Measurements from ENCODE around the gene GRIK3. TPM values are rescaled to one million over a fixed set of nuclear protein-coding genes. Genes with fewer than 3 reads are reported as not detected.

The GRIK3 gene
- total RNA-seq, 1 donor from 2014 or later: not detected

DNA sequence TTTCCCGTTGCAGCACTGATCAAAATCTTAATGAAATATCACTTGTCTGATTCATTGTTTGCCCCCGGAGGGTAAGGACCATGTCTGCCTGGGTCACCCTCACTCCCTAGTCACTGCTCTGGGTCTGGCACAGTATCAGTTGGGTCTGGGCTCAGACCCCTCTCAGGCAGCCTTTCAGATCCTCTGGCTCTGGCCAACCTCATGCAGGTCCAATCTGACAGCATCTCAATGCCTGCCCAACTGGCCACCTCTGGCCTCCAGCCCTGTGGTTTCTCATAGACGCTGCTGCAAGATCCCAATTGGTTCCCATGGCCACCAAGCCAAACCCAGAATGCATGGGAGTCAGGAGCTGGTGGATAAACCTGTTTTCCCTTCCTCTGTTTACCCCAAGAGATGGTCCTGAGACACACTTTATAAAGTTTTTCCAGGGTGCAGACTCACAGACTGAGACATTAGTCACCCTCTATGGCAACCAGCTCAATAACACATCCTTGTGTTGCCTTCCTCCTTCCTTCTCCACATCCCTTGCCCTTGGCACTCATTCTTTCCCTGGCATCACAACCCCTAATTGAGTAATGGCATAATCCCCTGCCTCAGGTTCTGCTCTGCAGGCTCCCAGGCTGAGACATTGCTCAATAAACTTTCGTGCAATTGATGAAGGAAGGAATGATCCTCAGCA lies 199.2 kb downstream of the GRIK3 start:
- intact Hi-C loops (cut with micrococcal nuclease): no loop called here

DNA sequence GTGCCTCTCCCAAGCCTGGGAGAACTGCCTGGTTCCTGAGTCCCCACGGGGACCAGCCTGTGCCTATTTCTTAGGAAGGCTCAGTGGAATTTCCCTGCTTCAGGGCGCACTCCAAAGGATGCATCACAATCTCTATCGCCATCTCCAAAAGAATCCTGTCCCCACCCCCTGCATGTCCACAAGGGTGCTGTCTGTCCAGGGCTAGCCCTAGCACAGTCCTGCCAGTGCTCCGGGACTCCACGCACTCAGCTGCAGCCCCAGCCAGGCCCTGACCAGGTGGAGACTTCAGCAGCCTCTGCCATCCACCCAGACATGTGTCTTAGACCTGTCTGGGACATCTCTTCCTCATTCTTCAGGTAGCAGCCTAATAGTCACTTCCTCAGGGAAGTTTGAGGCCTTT lies 199.7 kb downstream of the GRIK3 start:
- intact Hi-C loops (cut with micrococcal nuclease): no loop called here

DNA sequence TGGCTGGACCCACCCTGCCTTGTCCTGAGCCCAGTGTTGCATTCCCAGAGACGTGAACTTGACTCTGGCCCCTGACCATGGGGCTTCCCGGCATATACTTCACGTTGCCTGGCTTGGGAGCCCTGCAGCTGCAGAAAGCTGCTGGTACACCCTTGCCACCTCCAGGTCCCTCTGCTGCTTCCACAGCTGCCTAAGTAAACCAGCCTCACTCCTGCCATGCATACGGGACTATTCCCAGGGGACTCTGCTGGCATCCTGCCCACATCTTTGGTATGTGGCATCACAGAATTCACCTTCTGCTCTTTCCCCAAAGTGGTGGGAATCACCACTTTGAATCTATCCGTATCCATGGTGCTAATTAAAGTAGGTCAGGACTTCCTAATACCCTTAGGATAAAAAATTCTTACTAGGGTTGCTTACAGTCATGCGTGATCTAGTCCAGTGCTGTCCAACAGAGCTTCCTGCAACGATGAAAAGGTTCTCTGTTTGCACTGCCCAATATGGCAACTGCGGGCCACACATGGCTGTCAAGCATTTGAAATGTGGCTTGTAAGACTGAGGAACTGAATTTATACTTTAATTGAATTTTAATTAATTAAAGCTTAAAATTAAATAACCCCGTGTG lies 203.0 kb downstream of the GRIK3 start:
- intact Hi-C loops (cut with micrococcal nuclease): no loop called here

DNA sequence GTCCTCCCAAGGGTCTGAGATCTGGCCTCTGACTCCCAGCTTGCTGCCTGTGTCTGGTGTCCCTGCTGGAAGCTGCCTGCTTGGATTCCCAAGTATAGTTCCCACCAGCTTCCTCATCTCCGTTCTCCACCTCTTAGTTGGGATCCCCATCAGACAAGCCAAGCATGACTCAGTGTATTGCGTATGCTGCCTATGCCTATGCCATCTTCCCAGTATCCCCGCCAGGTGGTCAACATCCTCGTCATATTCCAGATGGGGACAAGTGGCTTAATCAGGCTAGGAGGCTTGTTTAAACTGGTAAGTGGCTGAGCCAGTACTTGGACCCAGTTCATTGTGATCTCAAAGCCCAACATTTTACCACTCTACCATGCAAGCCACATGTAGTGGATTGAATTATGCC lies 204.4 kb downstream of the GRIK3 start:
- intact Hi-C loops (cut with micrococcal nuclease): no loop called here

DNA sequence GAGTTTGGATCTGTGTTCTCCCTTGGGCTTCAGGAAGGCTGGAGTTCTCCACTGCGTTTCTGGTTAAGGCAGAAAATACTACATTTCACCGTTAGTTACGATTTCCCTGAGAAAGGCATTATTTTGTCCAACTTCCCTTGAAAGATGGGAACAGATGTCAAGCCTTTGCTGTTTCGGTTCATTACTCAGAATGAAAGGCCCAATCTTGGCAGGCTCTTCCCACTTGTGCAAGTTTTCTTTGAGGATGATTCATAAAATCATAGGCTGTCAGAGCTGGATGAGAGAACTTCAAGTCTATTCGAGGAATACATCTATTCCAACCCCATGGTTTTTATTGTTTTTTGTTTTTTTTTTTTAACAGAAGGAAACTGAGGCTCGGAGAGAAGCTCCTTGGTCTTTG lies 205.2 kb downstream of the GRIK3 start:
- intact Hi-C loops (cut with micrococcal nuclease): no loop called here

DNA sequence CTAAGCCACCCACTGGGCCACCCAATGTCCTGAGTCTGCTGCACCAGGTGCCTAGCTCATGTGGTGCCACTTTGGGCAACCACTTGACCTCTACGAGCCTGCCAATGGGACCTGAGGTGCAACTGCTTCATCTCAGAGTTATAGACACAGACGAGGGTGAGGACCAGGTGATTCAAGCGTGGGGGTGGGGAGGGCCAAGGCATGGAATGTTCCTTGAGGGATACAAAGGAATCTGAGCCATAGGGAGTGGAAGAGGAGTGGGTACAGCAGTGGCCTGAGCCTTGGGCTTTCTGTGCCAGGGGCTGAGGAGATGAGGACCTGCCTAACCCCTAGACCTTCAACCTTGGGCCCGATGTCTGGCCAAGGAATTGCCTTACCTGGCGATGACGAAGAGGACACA lies 209.1 kb downstream of the GRIK3 start:
- intact Hi-C loops (cut with micrococcal nuclease): no loop called here

DNA sequence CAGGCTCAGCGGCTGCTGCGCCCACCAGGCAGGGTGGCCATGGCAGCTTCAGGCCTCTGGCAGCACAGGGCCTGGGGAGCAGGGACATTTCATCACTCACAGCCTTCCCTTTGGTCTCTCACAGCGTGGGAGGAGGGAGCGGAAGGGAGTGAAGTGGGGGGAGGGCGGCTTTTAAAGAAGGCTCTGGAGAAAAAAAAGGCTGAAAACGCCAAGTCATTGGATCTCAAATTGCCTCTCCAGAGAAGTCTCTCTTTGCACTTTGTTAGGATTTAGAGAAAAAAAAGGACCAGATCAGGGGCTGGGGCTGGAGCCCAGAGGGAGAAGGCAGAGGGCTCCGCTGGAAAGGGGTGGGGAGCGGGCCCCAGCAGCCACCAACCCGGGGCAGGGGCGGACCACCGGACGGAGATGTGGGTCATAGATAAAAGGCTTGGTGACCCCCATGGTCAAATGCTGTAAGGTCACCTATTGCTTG lies 209.9 kb downstream of the GRIK3 start:
- intact Hi-C loops (cut with micrococcal nuclease): no loop called here

DNA sequence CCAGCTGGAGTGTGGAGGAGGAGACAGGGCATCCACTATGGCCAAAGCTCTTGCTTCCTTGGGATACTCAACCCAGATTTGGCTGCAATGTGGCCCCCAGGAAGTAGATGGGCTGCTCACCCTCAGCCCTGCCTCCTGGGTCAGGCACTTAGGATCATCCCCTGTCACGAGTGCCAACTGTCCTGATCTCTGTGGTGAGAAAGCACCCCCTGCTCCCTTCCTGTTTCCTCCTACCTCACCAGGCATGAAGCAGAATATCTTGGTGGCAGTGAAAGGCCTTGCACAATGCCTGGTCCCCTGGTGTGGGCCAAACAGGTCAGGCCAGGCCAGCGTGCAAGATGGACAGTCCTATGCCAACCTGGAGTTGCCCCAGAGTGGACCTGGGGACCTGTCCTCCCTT lies 211.7 kb downstream of the GRIK3 start:
- intact Hi-C loops (cut with micrococcal nuclease): no loop called here

DNA sequence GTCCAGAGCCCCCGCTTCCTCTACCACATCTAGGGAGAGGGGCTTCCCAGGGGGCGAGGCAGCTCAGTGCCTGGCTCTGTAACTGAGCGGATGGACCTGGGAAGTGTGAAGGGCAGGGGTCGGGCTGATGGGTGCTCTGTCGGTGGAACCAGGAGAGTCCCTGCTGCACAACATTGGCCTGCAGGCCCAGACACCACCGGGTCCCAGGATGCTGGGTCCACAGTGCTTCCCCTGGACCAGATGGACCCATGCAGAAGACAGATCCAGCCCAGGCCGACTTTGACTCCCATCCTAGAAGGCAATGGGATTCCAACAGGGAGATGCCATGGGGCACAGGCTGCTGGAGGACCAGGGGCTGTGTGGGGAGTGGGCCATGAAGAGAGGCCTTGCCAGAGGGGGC lies 212.9 kb downstream of the GRIK3 start:
- intact Hi-C loops (cut with micrococcal nuclease): no loop called here

DNA sequence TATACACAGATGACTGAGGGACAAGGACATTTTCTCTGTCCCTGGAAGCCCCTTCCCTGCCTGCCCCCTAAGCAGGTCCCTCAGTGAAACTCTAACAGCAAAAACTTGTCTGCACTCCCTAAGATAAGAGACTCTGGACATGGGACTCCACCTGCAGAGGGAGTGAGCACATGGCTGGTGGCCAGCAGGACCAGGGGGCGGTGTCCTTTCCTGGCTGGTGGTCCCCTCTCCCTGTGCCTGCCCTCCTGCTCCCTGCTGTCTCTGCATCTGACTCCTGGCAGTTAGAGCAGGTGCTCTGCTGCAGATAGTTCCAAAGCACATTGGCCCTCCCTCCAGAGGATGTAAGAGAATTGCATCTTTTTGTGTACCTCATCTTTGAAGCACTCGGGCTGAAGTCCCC lies 215.5 kb downstream of the GRIK3 start:
- intact Hi-C loops (cut with micrococcal nuclease): no loop called here

DNA sequence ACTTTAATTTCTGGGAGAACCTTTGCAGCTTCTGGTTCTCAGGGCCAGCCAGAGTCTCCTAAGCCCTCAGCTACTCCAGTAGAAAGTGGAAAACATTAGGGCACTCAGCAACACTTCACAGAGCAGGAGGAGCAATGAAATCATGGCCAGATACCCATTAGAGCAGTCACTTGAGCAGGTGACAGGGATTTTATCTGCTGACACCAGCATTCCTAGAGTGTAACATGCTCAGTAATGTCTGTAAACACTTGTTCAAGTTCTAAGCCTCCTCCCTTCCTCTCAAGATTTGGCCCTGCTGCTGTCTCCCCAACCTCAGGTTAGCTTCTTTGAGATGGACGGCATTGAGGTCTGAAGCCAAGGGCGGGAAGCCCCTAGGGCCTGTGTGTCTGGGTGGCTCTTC lies 218.0 kb downstream of the GRIK3 start:
- intact Hi-C loops (cut with micrococcal nuclease): no loop called here

DNA sequence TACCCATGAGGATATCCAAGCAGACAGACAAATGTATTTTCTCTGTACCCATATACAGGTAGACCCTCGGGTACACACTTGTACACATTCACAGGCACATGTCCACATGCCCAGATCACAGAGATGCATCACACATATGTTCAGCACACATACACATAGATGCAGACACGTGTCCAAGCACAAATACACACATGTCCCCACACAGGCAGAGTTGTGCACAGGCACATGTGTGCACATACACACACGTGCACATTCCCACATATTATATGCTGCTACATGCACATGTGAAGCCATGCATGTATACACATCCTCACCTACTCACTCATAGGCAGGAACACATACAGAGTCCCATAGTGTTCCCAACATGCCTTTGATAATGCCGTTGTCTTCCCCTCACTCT lies 219.5 kb downstream of the GRIK3 start:
- intact Hi-C loops (cut with micrococcal nuclease): no loop called here

DNA sequence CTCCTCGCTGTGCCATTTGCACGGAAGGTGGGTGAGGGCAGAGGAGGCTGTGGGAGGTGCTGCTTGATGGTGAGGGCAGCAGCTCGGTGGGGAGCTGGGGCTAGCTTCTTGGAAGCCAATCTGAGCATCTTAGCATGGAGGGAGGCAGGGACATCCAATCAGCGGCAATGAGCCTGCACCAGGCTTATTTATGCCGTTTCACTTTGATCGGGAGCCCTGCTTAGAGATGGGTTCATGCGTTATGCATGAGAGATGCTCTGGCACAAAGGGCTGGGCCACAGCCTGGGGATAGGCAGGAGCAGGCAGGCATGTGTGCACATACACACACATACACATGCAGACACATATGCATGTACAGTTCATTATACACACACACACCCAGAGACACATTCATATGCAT lies 220.2 kb downstream of the GRIK3 start:
- intact Hi-C loops (cut with micrococcal nuclease): no loop called here

DNA sequence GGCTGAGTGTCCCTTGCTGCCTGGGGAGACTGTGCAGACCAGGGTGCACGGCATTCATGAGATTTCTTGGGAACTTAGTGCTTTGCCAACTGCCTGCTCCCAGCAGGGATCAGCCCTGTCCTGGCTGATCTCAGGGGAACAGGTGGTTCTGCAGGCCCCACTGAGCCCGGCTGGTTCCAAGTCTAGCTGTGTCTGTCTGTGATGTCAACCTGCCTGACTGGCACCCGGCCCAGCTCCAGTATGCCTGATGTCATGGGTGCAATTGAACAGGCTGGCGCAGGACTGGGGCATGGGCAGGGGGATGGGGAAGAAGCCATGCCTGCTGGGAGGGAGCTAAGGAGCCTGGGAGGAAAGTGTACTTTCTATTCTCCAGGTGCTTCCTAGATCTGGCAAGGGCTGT lies 227.1 kb downstream of the GRIK3 start:
- intact Hi-C loops (cut with micrococcal nuclease): no loop called here

DNA sequence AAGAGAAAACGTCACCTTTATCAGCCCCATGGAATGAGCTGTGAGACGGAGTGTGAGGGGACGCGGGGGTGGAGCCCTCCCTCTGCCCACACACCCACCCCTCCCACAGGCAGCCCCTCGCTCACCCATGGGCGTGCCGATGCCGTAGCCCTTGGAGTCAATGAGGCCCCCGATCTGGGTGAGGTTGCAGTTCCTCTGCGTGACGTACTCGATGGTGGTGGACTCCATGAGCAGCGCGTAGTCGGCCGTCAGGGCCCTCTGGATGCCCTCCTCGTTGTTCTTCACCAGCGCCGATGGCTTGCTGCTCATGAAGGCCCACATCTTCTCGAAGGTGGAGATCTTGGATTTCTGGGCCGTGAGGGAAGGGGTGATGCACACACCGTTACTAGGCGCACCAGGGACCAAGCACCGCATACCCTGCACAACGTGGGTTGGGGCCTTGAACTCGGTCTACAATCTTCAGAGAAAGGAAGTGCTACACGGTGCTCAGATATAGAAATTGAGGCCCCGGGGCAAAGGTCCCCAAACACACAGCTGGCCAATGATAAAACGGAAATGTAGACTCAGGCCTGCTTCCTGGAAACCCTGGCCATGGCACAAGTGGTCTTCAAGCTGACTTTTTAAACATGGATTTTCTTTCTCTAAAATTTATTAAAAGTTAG lies 228.2 kb downstream of the GRIK3 start:
- intact Hi-C loops (cut with micrococcal nuclease): no loop called here

DNA sequence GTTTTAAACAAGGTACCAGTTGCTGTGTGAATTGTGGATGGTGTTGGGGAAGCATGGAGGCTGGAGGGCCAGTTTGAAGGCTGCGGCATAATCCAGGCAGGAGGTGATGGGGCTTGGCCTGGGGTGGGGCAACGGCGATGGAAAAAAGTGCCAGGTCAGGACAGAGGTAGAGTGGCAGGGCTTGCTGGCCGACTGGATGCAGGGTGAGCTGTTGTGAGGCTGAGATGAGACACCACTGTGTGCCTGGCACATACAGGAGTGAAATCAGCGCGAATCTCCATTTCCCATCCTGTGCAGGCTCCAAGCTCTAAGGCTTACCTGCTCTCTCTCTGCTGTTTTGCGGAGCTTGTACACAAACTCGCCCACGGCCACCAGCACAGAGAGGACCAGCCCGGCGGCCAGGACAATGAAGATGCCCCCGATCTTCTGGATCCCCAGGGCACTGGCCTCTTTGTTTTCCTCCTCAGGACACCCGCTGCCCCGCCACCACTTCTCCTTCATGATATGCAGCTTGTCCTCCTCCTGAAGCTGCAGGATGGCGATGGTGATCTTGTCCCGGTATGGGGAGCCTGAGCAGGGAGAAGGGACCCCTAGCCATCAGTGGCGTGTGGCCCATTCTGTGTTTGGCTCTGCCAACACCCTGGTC lies 229.5 kb downstream of the GRIK3 start:
- intact Hi-C loops (cut with micrococcal nuclease): no loop called here

DNA sequence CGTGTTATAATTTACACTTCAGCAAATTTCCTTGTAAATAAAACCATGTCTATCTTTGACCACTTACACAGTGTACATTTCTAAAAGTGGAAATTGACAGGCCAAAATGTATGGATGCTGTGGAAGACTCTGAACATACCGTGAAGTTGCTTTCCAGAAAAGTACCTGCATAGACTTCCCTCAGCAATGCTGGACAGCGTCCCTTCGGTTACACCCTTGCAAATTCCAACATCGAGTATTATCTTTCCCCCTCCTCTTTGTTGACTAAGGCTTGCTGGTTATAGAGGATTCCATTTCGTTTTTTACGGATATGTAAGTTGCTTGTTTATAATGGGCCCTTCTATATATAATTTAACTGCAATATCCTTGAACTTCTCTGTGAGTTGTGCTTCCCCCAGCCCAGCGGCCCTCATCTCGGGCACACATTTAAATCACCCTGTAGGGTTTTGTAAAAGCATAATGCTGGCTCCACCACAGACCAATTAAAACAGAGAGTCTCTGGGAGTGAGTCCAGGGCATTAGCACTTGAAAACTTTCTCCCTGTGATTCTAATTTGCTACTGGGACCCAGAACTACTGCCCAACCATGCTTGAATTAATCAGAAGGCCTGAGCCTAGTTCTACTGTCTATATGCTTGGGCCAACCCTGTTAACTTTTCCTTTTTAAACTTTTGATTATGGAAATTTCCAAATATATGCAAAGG lies 230.3 kb downstream of the GRIK3 start:
- intact Hi-C loops (cut with micrococcal nuclease): no loop called here

DNA sequence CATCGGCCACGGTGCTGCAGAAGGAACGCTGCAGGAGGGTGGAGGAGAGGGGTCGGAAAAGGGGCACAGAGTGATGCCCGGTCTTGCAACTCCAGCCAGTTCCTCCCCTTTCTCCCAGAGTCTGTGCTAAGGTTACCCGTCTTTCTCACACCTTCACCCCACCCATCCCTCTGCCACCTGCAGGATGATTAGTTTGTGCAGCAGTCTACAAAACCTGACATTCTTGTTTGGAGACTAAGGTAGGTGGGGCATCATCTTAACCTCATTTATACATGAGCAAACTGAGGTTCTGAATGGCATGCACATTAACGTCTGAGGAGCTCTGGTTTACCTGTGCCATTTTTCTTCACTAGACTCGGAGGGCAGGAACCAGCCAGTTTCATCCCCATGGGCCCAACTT lies 232.3 kb downstream of the GRIK3 start:
- intact Hi-C loops (cut with micrococcal nuclease): no loop called here

DNA sequence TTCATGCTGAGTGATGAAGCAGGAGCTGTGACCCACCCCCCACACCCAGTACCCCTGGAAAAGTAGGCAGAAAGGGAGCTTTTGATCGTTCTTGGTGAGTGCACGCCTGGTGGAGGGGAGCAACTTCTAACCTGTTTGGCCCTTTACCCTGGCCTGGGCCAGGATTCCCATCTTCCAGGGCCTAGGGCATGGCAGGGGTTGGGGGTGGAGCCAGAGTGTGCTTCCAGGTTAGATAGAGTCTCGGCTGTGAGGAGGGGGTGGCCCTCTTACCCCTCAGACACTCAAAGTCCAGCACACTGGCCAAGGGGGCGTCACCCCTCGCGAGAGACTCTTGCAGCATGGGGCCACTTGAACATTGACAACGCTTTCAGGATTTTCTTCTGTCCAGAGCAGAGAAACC lies 236.6 kb downstream of the GRIK3 start:
- intact Hi-C loops (cut with micrococcal nuclease): no loop called here

DNA sequence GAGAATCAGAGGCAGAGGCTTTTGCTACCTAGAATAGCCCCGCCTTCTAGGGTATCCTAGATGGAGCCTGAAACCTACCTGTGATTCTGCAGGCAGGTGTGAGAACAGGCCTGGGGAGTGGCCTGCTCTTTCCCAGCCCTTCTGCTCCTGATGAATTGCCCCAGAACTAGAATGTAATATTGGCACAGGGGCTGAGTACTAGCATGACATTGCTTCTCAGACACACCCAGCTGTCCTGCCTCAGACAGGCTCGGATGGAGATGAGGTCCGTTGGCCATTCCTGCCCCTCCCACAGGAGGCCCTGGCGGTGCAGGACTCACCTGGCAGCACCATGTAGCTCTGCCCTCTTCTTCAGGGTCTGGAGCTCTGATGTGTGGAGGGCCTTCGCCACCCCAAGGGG lies 237.6 kb downstream of the GRIK3 start:
- intact Hi-C loops (cut with micrococcal nuclease): no loop called here

DNA sequence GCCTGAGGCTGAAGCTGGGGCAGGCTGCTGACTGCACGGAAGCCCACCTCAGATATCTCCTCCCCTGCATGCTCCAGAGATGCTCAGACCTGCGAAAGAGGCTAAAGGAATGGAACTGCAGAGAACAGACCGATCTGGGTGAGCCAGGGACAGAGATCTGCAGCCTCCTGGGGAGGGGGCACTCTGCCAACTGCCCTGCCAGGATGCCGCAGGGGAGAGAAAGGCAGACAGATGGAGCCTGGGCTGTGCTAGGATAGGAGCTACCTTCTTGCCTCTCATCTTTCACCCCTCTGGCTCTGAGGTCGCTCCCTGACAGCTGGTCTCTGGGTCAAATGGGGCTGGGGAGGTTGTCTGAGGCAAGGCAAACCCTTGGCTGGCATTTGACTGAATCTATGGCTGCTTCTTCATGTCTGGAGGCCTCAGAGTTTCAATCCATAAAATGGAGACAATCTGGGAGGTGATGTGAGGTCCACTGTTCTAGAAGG lies 238.2 kb downstream of the GRIK3 start:
- intact Hi-C loops (cut with micrococcal nuclease): no loop called here

DNA sequence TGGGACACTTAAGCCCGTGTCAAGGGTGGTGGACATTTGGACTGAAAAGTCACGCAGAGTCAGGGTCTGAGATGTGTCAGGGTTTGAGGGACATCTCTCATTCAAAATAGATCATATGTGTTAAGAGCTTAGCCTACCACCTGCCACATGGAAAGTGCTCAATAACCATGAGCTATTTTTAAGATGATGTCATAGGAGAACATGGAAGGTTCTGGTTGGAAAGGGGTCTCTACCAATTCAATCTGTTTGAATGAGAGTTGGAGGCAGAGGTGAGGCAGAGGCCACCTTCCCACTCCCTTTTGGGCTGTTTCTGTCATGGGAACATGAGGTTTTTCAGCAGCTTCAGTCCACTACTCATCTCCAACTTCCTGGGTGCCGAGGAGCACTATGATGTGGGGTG lies 239.9 kb downstream of the GRIK3 start:
- intact Hi-C loops (cut with micrococcal nuclease): no loop called here

Data from T-helper 2 cell treated with Interferon-gamma antibody and Interleukin-4, amounts not matched to agents 100 ng/mL and 5 ng/mL, for 36 hours (primary cell).